ENCODE measurements around the gene SMPD4. TPM values are rescaled to one million over a fixed set of nuclear protein-coding genes. Genes with fewer than 3 reads are reported as not detected.

SMPD4 gene
- total RNA-seq, 1 experiment from 2014 or later = 32.5 TPM

Small RNAs within 50 kb of the gene (small RNA-seq; reads per million reads assigned to genes)
- not detected for gene RNU6-1049P

Other genes with a start within 250 kb of the SMPD4 start
- 0.52 and 1.5 TPM in 2 replicates for gene RAB6C, start 201.9 kb downstream of the SMPD4 start, total RNA-seq (2014; rRNA removed; shearing (Covaris generic); ENCODE audit: low replicate concordance)
- gene POTEF, start 52.4 kb downstream of the SMPD4 start, total RNA-seq (2014; rRNA removed; shearing (Covaris generic); ENCODE audit: low replicate concordance) = 0.07 TPM in 1 of 2 replicates, not detected in the other
- 11.9 and 45.0 TPM in 2 replicates for gene CCDC74B, start 36.5 kb downstream of the SMPD4 start, total RNA-seq (2014; rRNA removed; shearing (Covaris generic); ENCODE audit: low replicate concordance)
- 190 and 395 TPM in 2 replicates for gene MZT2B, start 660 bp upstream of the SMPD4 start, total RNA-seq (2014; rRNA removed; shearing (Covaris generic); ENCODE audit: low replicate concordance)
- not detected in 2 replicates for gene TUBA3E, start 16.8 kb upstream of the SMPD4 start, total RNA-seq (2014; rRNA removed; shearing (Covaris generic); ENCODE audit: low replicate concordance)
- gene IMP4, start 161.3 kb upstream of the SMPD4 start, total RNA-seq (2014; rRNA removed; shearing (Covaris generic); ENCODE audit: low replicate concordance) = 233 and 379 TPM in 2 replicates
- 229 and 264 TPM in 2 replicates for gene PTPN18, start 174.5 kb upstream of the SMPD4 start, total RNA-seq (2014; rRNA removed; shearing (Covaris generic); ENCODE audit: low replicate concordance)